HUES48 (cell line): ENCODE measurements around the gene PRKG1.

ENCODE experiments used
- H3K27ac ChIP-seq: one replicate; pipeline ENCODE4 v1.7.0; 2013; ENCODE audit warnings: low read depth, low read length, inconsistent platforms
- H3K27me3 ChIP-seq: 2 replicates; pipeline ENCODE4 v1.6.1; 2013; ENCODE audit warnings: mild to moderate bottlenecking, low read length; ENCODE audit not compliant: control insufficient read depth, insufficient read depth
- H3K36me3 ChIP-seq: 2 replicates; pipeline ENCODE4 v1.6.1; 2013; ENCODE audit warnings: low read length; ENCODE audit not compliant: control insufficient read depth, insufficient read depth
- H3K4me1 ChIP-seq: 2 replicates; pipeline ENCODE4 v1.6.1; 2013; ENCODE audit warnings: mild to moderate bottlenecking, low read length; ENCODE audit not compliant: control insufficient read depth, insufficient read depth
- H3K4me3 ChIP-seq: 2 replicates; pipeline ENCODE4 v1.5.1; 2013; ENCODE audit warnings: mild to moderate bottlenecking, low read depth, low read length
- H3K9ac ChIP-seq: 2 replicates; pipeline ENCODE4 v1.6.1; 2013; ENCODE audit warnings: mild to moderate bottlenecking, low read depth, low read length, moderate library complexity
- H3K9me3 ChIP-seq: 2 replicates; pipeline ENCODE4 v1.6.1; 2013; ENCODE audit warnings: low read length; ENCODE audit not compliant: control insufficient read depth, insufficient read depth

Gene PRKG1

DNA sequence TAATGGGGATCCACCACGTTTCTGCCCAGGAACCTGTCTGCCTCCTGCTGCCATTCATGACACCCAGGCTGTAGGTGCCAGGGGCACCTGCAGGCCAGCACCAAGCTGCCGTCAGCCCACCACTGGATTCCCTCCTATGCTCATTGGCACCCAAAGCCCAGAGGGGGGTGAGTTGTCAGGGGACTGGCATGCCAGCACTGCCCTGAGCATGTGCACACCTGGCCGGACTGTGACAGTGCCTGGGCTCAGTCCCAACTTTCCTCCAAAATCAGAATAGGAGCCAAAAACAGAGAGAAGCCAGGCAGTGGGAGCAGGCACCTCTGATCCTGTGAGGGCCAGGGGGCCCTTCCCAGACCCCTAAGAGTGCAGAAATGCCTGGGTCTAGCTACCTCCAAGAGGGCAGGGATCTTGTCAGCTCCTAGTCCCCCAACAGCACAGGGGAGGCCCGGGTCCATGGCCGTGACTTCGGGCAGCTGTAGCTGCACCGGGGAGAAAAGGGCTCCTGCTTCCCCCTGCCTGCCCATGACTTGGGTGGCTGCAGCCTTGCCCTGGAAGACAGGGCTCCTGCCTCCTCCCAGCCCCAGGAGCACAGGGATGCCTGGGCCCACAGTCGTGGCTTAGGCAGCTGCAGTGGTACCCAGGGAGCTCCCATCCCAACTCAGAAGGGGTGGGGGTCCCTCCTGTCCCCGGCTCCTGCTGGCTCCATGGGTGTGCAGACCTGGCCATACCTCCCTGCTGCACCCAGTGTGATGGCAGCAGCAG lies 990.0 kb downstream of the PRKG1 start:
- peaks cover 6% of the 10 kb centered on the region; the same call in 1 of the 2 replicates for H3K4me1 ChIP-seq
- H3K27me3 ChIP-seq, result no peaks in the 10 kb centered on the region
- no peaks in the 10 kb centered on the region for H3K9me3 ChIP-seq
- no peak overlapping the region for H3K27ac ChIP-seq
- no peak overlapping the region for H3K9ac ChIP-seq
- no peaks in the 10 kb centered on the region for H3K36me3 ChIP-seq
- H3K4me3 ChIP-seq, result no peak overlapping the region

- Histone ChIP-seq H3K4me3 (no peak overlapping the region), H3K9me3 (no peaks in the 10 kb centered on the region), H3K4me1 (peaks cover 6% of the 10 kb centered on the region; the same call in 1 of the 2 replicates), H3K9ac (no peak overlapping the region), H3K27ac (no peak overlapping the region), H3K36me3 (no peaks in the 10 kb centered on the region), H3K27me3 (no peaks in the 10 kb centered on the region)
These were observed 992.1 kb downstream of the PRKG1 start for GRCh38 chr10:52066383-52066782.

DNA sequence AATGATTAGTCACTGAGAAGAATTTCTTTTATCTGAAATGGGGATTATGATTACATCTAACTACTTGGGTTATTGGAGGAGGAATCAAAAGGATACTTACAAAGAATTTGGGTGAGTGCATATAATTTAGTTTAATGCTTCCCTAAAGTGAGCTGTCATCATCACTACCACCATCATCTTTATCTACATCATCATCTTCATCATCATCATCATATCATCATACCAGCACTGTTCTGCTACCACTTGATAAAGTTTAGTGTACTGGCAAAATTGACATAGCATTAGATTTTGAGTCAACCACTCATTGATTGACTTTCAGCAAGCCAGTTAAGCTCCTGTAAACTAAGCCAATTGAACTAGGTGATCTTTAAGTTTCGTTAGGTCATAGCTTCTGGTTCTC lies 994.2 kb downstream of the PRKG1 start:
- Histone ChIP-seq H3K9ac (no peak overlapping the region), H3K4me3 (no peak overlapping the region), H3K4me1 (peaks cover 6% of the 10 kb centered on the region; the same call in 1 of the 2 replicates), H3K27me3 (no peaks in the 10 kb centered on the region), H3K9me3 (no peaks in the 10 kb centered on the region), H3K27ac (no peak overlapping the region), H3K36me3 (no peaks in the 10 kb centered on the region)

GRCh38 chr10:52071814-52072213 lies 997.5 kb downstream of the PRKG1 start:
- Histone ChIP-seq H3K27me3 (no peaks in the 10 kb centered on the region), H3K36me3 (no peaks in the 10 kb centered on the region)

GRCh38 chr10:52074505-52075026 lies 1000.3 kb downstream of the PRKG1 start:
- Histone ChIP-seq H3K9ac (no peak overlapping the region), H3K27ac (no peak overlapping the region)

More at GRCh38 chr10:52071814-52072213, 997.5 kb downstream of the PRKG1 start:
- Histone ChIP-seq H3K9ac (no peak overlapping the region), H3K4me3 (no peak overlapping the region), H3K27ac (no peak overlapping the region), H3K9me3 (no peaks in the 10 kb centered on the region), H3K4me1 (no peaks in the 10 kb centered on the region; the same call in 1 of the 2 replicates)

DNA sequence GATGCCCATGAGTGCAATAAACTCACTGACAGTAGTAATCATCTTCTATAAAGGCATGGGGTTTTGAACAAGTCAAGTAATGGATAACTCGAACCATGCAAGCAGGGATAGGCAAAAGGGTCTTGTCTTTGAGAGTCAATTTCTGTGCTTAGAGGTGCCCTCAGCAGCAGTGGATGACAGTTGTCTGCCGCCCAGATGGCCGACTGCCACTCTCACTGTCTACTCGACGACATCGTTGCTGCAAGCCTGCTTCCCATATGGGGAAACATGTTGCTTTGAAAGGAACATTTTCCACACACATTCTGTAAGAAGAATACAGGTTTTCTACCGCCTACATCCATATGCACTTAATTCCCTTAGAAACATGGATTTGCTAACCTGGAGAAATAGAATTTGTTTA lies 1003.5 kb downstream of the PRKG1 start:
- Histone ChIP-seq H3K9ac (no peak overlapping the region), H3K4me1 (no peaks in the 10 kb centered on the region), H3K9me3 (no peaks in the 10 kb centered on the region), H3K27me3 (no peaks in the 10 kb centered on the region), H3K36me3 (no peaks in the 10 kb centered on the region), H3K27ac (no peak overlapping the region), H3K4me3 (no peak overlapping the region)

More at GRCh38 chr10:52074505-52075026, 1000.3 kb downstream of the PRKG1 start:
- H3K9me3 ChIP-seq, result no peaks in the 10 kb centered on the region
- H3K4me1 ChIP-seq, result no peaks in the 10 kb centered on the region
- no peaks in the 10 kb centered on the region for H3K27me3 ChIP-seq
- H3K4me3 ChIP-seq, result no peak overlapping the region
- H3K36me3 ChIP-seq, result no peaks in the 10 kb centered on the region

DNA sequence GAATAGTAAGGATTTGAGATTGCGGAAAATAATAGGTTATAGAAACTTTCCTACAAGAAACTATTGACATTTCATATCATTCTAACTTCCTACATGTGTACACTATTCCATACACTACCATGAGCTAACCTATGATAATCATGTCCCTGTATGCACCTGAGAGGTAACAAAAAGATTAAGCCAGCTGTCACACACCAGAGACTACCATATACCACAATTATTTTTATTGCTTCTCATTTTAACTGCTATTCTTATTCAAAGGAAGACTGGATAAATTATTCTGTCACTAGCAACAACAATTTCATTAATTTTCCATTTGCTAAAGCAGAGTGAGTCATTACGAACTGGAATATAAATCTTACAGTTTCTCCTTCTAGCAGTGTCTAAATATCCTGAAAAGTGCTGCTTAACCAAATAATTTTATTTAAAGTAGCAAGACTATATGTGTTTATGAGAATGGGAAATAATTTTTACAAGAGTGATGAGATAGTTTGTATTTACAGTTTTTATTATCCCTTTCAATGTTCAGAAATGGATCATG lies 1004.2 kb downstream of the PRKG1 start:
- Histone ChIP-seq H3K9ac (no peak overlapping the region), H3K4me1 (no peaks in the 10 kb centered on the region), H3K4me3 (no peak overlapping the region), H3K27ac (no peak overlapping the region), H3K9me3 (no peaks in the 10 kb centered on the region), H3K36me3 (no peaks in the 10 kb centered on the region), H3K27me3 (no peaks in the 10 kb centered on the region)

GRCh38 chr10:52082307-52082706 lies 1008.0 kb downstream of the PRKG1 start:
- H3K4me3 ChIP-seq, result no peak overlapping the region
- no peaks in the 10 kb centered on the region for H3K27me3 ChIP-seq
- no peak overlapping the region for H3K27ac ChIP-seq
- no peaks in the 10 kb centered on the region for H3K36me3 ChIP-seq
- H3K9ac ChIP-seq, result no peak overlapping the region
- no peaks in the 10 kb centered on the region for H3K4me1 ChIP-seq
- no peaks in the 10 kb centered on the region for H3K9me3 ChIP-seq

DNA sequence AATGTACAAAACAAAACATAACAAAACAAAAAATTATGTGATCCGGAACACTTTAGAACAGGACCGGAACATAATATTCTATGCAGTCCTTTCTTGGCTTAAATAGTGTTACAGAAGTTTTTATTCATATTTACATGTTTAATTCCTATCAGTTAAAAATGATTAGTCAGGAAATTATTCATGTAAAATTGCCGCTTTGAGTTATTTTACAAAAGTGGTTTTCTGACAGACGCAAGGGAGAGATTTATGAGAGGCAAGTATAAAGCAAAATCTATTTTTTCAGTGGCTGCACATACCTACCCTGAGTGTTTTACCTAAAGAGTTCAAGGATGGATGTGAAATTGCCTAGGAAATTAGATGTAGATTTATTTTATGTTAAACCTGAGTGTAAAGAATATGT lies 1009.1 kb downstream of the PRKG1 start:
- no peaks in the 10 kb centered on the region for H3K27me3 ChIP-seq
- H3K4me1 ChIP-seq, result no peaks in the 10 kb centered on the region
- no peaks in the 10 kb centered on the region for H3K36me3 ChIP-seq
- no peak overlapping the region for H3K4me3 ChIP-seq
- H3K9ac ChIP-seq, result no peak overlapping the region
- H3K27ac ChIP-seq, result no peak overlapping the region
- H3K9me3 ChIP-seq, result no peaks in the 10 kb centered on the region

DNA sequence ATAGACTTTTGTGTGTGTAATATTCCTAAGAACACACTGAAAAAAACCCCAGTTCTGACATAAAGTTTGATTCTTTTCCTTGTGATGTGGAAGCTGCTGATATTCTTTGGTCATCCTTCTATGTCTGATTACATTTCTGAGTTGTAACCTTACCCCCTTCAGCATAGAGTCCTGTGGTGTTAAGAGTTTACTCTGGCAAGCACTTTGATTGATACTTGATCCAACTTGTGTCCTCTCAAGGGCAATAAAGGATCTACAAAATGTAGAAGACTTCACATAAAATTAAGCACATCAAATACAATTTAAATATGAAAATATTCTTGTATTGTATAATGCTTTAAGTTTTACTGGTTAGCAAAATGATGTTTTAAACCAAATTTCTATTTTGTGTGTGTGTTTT lies 1018.1 kb downstream of the PRKG1 start:
- Histone ChIP-seq H3K4me3 (no peak overlapping the region), H3K27me3 (no peaks in the 10 kb centered on the region), H3K27ac (no peak overlapping the region), H3K4me1 (peaks cover 23% of the 10 kb centered on the region), H3K9me3 (no peaks in the 10 kb centered on the region), H3K9ac (no peak overlapping the region), H3K36me3 (no peaks in the 10 kb centered on the region)

DNA sequence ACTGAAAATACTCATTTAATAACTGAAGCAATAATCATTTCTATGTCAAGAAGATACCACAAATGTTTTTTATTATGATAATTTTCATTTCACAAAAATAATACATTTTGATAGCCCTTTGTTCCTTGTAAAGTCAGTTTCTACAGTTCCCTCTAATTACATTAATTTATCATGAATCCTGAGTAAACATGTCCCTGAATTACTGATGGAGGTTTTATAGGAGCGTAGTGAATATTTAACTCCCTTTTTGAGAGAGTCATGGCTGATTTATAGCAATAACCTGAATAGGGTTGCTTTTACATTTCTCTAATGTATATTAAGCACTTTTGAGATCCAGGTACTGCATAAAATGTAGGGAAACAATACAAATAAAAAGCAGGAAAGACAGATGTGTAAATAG lies 1023.8 kb downstream of the PRKG1 start:
- Histone ChIP-seq H3K4me3 (no peak overlapping the region), H3K36me3 (no peaks in the 10 kb centered on the region), H3K4me1 (peaks cover 7% of the 10 kb centered on the region; the same call in 1 of the 2 replicates), H3K27me3 (no peaks in the 10 kb centered on the region), H3K9me3 (no peaks in the 10 kb centered on the region), H3K27ac (no peak overlapping the region), H3K9ac (no peak overlapping the region)
